Body of pancreas (tissue), 4 donors: ENCODE data around the gene NLRP8. TPM values are rescaled to one million over a fixed set of nuclear protein-coding genes. Genes with fewer than 3 reads are reported as not detected.
A peak's percentile ranks its signal among the peaks of the same experiment; 100 is the strongest.

Source experiments
- ATAC-seq: fragments of 150-250 bp; one replicate; pipeline ENCODE4 v1.9.1; 2016
- DNase-seq, 4 donors: peaks; one replicate each; pipeline ENCODE4 v3.0.0-alpha.2; 2019
- H3K27ac ChIP-seq, 4 donors: fragments of 200-600 bp; sonication (generic); 1 replicate in 3 of 4; 2 replicates in 1 of 4; pipeline versions ENCODE4 v1.5.1 to v1.6.1; 2016 to 2019; ENCODE audit warnings: mild to moderate bottlenecking in 1 of 4, mixed read lengths in 1 of 4, moderate library complexity in 1 of 4
- H3K27me3 ChIP-seq, 2 donors: fragments of 200-600 bp; sonication (generic); one replicate each; pipeline ENCODE4 v1.6.0; 2016; ENCODE audit warnings: mild to moderate bottlenecking in 1 of 2
- H3K36me3 ChIP-seq, 2 donors: fragments of 200-600 bp; sonication (generic); replicated peaks in 1 of 2; 2 replicates each; pipeline ENCODE4 v1.5.1; 2016; ENCODE audit warnings: low read depth in 2 of 2; ENCODE audit not compliant: insufficient read depth in 1 of 2
- H3K4me1 ChIP-seq: fragments of 200-600 bp; sonication (generic); one replicate; pipeline ENCODE4 v1.6.0; 2016
- H3K4me3 ChIP-seq, 2 donors: fragments of 200-600 bp; sonication (generic); 1 replicate in 1 of 2; 2 replicates in 1 of 2; pipeline ENCODE4 v1.5.1; 2016 to 2019
- H3K9me3 ChIP-seq, 3 donors: fragments of 200-600 bp; sonication (generic); 1 replicate in 2 of 3; 2 replicates in 1 of 3; pipeline ENCODE4 v1.5.1; 2016
- CTCF ChIP-seq, 7 experiments: fragments of 450-650 bp in 4 of 7; fragments of 200-600 bp in 3 of 7; sonication (generic) in 3 of 7; IDR thresholded peaks; one replicate each; pipeline ENCODE4 v1.5.1; 2016 to 2019; ENCODE audit warnings: antibody characterized with exemption in 7 of 7
- POLR2A ChIP-seq, 3 donors: fragments of 450-650 bp; IDR thresholded peaks; one replicate each; pipeline ENCODE4 v1.6.1; 2016; ENCODE audit warnings: antibody characterized with exemption in 3 of 3, mild to moderate bottlenecking in 2 of 3
- WGBS, 2 donors: methylation state at CpG; one replicate each; pipeline ENCODE4 v1.1.5; 2017; 5-methylcytosine and 5-hydroxymethylcytosine counted together
- intact Hi-C: fragments of 100-400 bp; cut with DNase I; formaldehyde crosslinking; loops from one replicate; pipeline ENCODE4 v1.15.1; 2023
- total RNA-seq, 2 donors: library from RNA; depleted of rRNA; stranded (reverse); fragments of >200 nt; gene quantifications; one replicate each; pipeline ENCODE4 v1.1.0, GENCODE V29; 2016

Gene NLRP8
- total RNA-seq, 2 donors from 2014 or later, result not detected

GRCh38 chr19:55985254-55985653, 37.6 kb downstream of the NLRP8 start:
- no peaks in the 10 kb centered on the region for H3K27me3 ChIP-seq
- H3K4me1 ChIP-seq, result no peaks in the 10 kb centered on the region
- H3K9me3 ChIP-seq, result no peaks in the 10 kb centered on the region
- H3K36me3 ChIP-seq, result no peaks in the 10 kb centered on the region
- TF ChIP-seq POLR2A (IDR thresholded peaks at IDR 0.05), result no peak
- no peak for TF ChIP-seq CTCF (IDR thresholded peaks at IDR 0.05)
- DNase-seq (no peak), ATAC-seq (no peak)
- intact Hi-C loops, result no loop called here
- WGBS, 2 donors, result 57 to 63% methylated on average over 1 of the region's 1 CpG
- no peak overlapping the region for H3K4me3 ChIP-seq
- H3K27ac ChIP-seq, result no peak overlapping the region

GRCh38 chr19:55986487-55986886, 38.9 kb downstream of the NLRP8 start, which contains the start of gene NLRP5:
NLRP5 (plus strand) TSS chr19:55986775.
- no peaks in the 10 kb centered on the region for H3K4me1 ChIP-seq
- no peaks in the 10 kb centered on the region for H3K9me3 ChIP-seq
- TF ChIP-seq CTCF (IDR thresholded peaks at IDR 0.05) (no peak), POLR2A (IDR thresholded peaks at IDR 0.05) (no peak)
- no peak within 1 kb of the TSS for H3K27ac ChIP-seq
- 26 to 76% methylated on average over 3 to 10 of the region's 10 CpGs for WGBS, 2 donors
- H3K4me3 ChIP-seq, result no peak within 1 kb of the TSS
- DNase-seq, result peak in 1 of 4 donors; percentile 4
- no peak for ATAC-seq
- intact Hi-C loops, result no loop called here
- no peaks in the 10 kb centered on the region for H3K36me3 ChIP-seq
- no peaks in the 10 kb centered on the region for H3K27me3 ChIP-seq

- Histone ChIP-seq H3K27ac (no peak overlapping the region), H3K9me3 (peaks cover 0 to 5% (median 0%) of the 10 kb centered on the region in 3 donors), H3K27me3 (no peaks in the 10 kb centered on the region), H3K4me3 (no peak overlapping the region), H3K4me1 (no peaks in the 10 kb centered on the region), H3K36me3 (no peaks in the 10 kb centered on the region)
- DNase-seq (no peak), ATAC-seq (no peak)
- intact Hi-C loops, result no loop called here
- WGBS, 2 donors, result 58 to 59% methylated on average over 5 of the region's 5 CpGs
- TF ChIP-seq CTCF (IDR thresholded peaks at IDR 0.05), result no peak
- TF ChIP-seq POLR2A (IDR thresholded peaks at IDR 0.05), result no peak
These were observed 43.2 kb downstream of the NLRP8 start for GRCh38 chr19:55990831-55991230.

- Histone ChIP-seq H3K27ac (no peak overlapping the region), H3K27me3 (no peaks in the 10 kb centered on the region), H3K9me3 (peaks cover 0 to 12% (median 0%) of the 10 kb centered on the region in 3 donors), H3K4me3 (no peak overlapping the region), H3K36me3 (no peaks in the 10 kb centered on the region), H3K4me1 (no peaks in the 10 kb centered on the region)
- ATAC-seq (no peak), DNase-seq (no peak)
- intact Hi-C loops, result no loop called here
- TF ChIP-seq CTCF (IDR thresholded peaks at IDR 0.05) (no peak), POLR2A (IDR thresholded peaks at IDR 0.05) (no peak)
- 10 to 19% methylated on average over 1 of the region's 1 CpG for WGBS, 2 donors
These were observed 45.9 kb downstream of the NLRP8 start for GRCh38 chr19:55993492-55993891.

- no peaks in the 10 kb centered on the region for H3K36me3 ChIP-seq
- intact Hi-C loops, result no loop called here
- no peak for ATAC-seq
These were observed 67.1 kb downstream of the NLRP8 start for GRCh38 chr19:56014765-56015164.

More at GRCh38 chr19:56014765-56015164, 67.1 kb downstream of the NLRP8 start:
- Histone ChIP-seq H3K9me3 (no peaks in the 10 kb centered on the region), H3K4me3 (no peak overlapping the region), H3K27ac (no peak overlapping the region), H3K27me3 (no peaks in the 10 kb centered on the region), H3K4me1 (no peaks in the 10 kb centered on the region)
- no peak for TF ChIP-seq POLR2A (IDR thresholded peaks at IDR 0.05)
- no peak for TF ChIP-seq CTCF (IDR thresholded peaks at IDR 0.05)
- no peak for DNase-seq
- 41 to 42% methylated on average over 1 of the region's 1 CpG for WGBS, 2 donors
